Measurements from ENCODE around the gene CPE. TPM values are rescaled to one million over a fixed set of nuclear protein-coding genes. Genes with fewer than 3 reads are reported as not detected.

CPE gene
- total and polyA plus RNA-seq, 2 donors (not counting 3 experiments of a cell fraction or from before 2014, with no cell fraction given): 2.7 to 9.2 TPM

- no peak overlapping the region for H2AFZ ChIP-seq (ENCODE audit: low read depth, low read length)
- no peaks in the 10 kb centered on the region for H3K4me1 ChIP-seq (ENCODE audit: control insufficient read depth, extremely low read depth, insufficient read depth, low read length)
- intact Hi-C loops (cut with micrococcal nuclease): no loop called here
- H3K27ac ChIP-seq (ENCODE audit: insufficient read depth, low read depth, low read length): no peak overlapping the region
- H3K79me2 ChIP-seq (ENCODE audit: control insufficient read depth, insufficient read depth, low read length): no peaks in the 10 kb centered on the region
- ChIA-PET CTCF (interaction anchor here (0.6 to 0.9 kb wide), 2 partner anchors 10 to 231 kb away, joined by 3 to 4 read pairs; no protein-coding TSS in a partner anchor), POLR2A (no interaction called here)
- DNase-seq (ENCODE audit: low read depth, low spot score) (no peak), FAIRE-seq (no peak)
- H4K20me1 ChIP-seq (replicated peaks; ENCODE audit: control insufficient read depth, extremely low read depth, insufficient read depth, low read length): no peaks in the 10 kb centered on the region
- no peaks in the 10 kb centered on the region for H3K9me1 ChIP-seq (replicated peaks; ENCODE audit: control insufficient read depth, extremely low read depth, insufficient read depth, low read length)
- BruUV-seq (replicated peaks): no TSS peak
- TF ChIP-seq EZH2 (IDR thresholded peaks at IDR 0.05; ENCODE audit: borderline replicate concordance, low read depth, low read length, severe bottlenecking) (no peak), MAX (IDR thresholded peaks at IDR 0.05; ENCODE audit: insufficient read depth, insufficient read length) (no peak), CTCF (IDR thresholded peaks at IDR 0.05; ENCODE audit: extremely low read depth in 1 of 2, insufficient read depth in 1 of 2, low read depth in 1 of 2, low read length in 2 of 2) (no peak), JUN (IDR thresholded peaks at IDR 0.05; ENCODE audit: borderline replicate concordance, insufficient read depth, insufficient read length, low read depth) (no peak), POLR2A (IDR thresholded peaks at IDR 0.05; ENCODE audit: low read depth, low read length) (no peak), FOS (IDR thresholded peaks at IDR 0.05; ENCODE audit: borderline replicate concordance, insufficient read depth, low read length) (no peak), MYC (IDR thresholded peaks at IDR 0.05; ENCODE audit: low read depth, low read length) (no peak), POLR2AphosphoS5 (IDR thresholded peaks at IDR 0.05; ENCODE audit: insufficient read depth, low read depth, low read length) (no peak), GATA2 (IDR thresholded peaks at IDR 0.05; ENCODE audit: insufficient read depth, insufficient read length, low read depth, low read length) (no peak)
- no peak overlapping the region for H3K4me2 ChIP-seq (ENCODE audit: insufficient read depth, low read length)
- H3K36me3 ChIP-seq (ENCODE audit: control insufficient read depth in 2 of 2, extremely low read depth in 1 of 2, insufficient read depth in 2 of 2, low read length in 2 of 2): no peaks in the 10 kb centered on the region
- H3K9ac ChIP-seq (replicated peaks; ENCODE audit: extremely low read depth, insufficient read depth, low read length): no peak overlapping the region
- dilution Hi-C loops (cut with MboI; ENCODE audit: extremely low pct_ligation_motif_present, low sequenced_read_pairs): no loop called here
- H3K4me3 ChIP-seq (replicated peaks in 1 of 3; ENCODE audit: insufficient read depth in 1 of 3, low read depth in 1 of 3, low read length in 3 of 3): no peak overlapping the region
- peaks cover 0 to 10% of the 10 kb centered on the region in 2 experiments for H3K27me3 ChIP-seq (ENCODE audit: control insufficient read depth in 2 of 2, insufficient read depth in 2 of 2, low read length in 2 of 2)
- no peaks in the 10 kb centered on the region for H3K9me3 ChIP-seq (replicated peaks; ENCODE audit: control insufficient read depth, insufficient read depth, low read length)
These were observed 17.0 kb upstream of the CPE start for GRCh38 chr4:165361810-165362209.

Measured in endothelial cell of umbilical vein (primary cell).